GM12801 (cell line): Measurements from ENCODE around the gene CFAP141.

Experiments used
- TF ChIP-seq, protein P1 (sequence below): IDR thresholded peaks from one replicate; pipeline ENCODE4 v1.5.1; 2011; ENCODE audit warnings: control low read depth; ENCODE audit not compliant: insufficient read length; ENCODE audit errors: extremely low read depth

Gene CFAP141

DNA sequence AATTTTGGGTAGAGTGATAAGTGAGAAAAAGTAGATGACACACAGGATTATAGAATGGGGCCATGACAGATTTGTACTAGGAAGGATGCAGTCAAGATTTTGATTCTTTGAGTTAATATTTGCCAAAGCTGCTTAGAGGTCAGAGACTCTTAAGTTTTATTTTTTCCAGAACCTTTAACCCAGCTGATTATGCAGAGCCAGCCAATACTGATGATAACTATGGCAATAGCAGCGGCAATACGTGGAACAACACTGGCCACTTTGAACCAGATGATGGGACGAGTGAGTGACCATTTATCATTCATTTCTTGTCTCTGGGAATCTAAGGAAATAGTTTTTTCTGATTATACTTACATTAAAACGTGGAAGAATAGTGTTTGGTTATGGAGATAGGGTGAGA, 30.7 kb upstream of the CFAP141 start:
- TF ChIP-seq, protein P1, sequence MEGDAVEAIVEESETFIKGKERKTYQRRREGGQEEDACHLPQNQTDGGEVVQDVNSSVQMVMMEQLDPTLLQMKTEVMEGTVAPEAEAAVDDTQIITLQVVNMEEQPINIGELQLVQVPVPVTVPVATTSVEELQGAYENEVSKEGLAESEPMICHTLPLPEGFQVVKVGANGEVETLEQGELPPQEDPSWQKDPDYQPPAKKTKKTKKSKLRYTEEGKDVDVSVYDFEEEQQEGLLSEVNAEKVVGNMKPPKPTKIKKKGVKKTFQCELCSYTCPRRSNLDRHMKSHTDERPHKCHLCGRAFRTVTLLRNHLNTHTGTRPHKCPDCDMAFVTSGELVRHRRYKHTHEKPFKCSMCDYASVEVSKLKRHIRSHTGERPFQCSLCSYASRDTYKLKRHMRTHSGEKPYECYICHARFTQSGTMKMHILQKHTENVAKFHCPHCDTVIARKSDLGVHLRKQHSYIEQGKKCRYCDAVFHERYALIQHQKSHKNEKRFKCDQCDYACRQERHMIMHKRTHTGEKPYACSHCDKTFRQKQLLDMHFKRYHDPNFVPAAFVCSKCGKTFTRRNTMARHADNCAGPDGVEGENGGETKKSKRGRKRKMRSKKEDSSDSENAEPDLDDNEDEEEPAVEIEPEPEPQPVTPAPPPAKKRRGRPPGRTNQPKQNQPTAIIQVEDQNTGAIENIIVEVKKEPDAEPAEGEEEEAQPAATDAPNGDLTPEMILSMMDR: no peak

DNA sequence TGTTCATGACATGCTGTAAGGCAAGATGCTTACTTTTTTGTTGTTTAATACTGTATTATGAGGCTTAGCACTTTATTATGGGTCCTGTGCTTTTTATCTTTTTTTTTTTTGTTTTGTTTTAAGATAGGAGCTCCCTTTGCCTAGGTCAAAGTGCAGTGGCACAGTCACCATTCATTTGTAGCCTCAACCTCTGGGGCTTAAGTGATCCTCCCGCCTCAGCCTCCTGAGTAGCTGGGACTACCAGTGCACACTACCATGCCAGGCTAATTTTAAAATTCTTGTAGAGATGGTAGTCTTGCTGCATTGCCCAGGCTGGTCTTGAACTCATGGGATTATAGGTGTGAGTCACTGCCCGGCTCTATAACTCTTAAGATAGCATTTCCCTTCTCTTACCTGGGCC, 19.2 kb upstream of the CFAP141 start:
- TF ChIP-seq, protein P1: no peak

GRCh38 chr1:154223621-154224020, 17.5 kb upstream of the CFAP141 start:
- TF ChIP-seq, protein P1: no peak

DNA sequence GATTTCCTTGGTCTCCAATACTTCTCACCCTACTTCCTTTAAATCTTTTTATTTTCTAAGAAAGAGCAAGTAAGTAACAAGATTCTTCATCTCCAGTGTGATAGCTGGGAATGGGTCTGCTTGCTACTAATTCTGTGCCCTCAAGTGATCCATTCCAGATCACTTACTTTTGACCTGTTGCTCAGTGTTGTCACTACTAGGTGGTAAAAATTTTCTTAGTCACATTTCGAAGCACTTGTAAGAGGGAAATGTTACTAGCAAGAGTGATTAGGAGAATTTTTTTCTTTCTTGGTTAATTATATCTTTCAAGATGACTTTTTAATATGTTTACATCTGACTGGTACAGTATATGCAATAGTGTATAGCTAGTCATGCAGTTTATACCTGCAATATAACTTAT, 16.8 kb upstream of the CFAP141 start:
- TF ChIP-seq, protein P1: no peak

- TF ChIP-seq, protein P1: no peak
These were observed 16.4 kb upstream of the CFAP141 start for GRCh38 chr1:154222518-154222917.

DNA sequence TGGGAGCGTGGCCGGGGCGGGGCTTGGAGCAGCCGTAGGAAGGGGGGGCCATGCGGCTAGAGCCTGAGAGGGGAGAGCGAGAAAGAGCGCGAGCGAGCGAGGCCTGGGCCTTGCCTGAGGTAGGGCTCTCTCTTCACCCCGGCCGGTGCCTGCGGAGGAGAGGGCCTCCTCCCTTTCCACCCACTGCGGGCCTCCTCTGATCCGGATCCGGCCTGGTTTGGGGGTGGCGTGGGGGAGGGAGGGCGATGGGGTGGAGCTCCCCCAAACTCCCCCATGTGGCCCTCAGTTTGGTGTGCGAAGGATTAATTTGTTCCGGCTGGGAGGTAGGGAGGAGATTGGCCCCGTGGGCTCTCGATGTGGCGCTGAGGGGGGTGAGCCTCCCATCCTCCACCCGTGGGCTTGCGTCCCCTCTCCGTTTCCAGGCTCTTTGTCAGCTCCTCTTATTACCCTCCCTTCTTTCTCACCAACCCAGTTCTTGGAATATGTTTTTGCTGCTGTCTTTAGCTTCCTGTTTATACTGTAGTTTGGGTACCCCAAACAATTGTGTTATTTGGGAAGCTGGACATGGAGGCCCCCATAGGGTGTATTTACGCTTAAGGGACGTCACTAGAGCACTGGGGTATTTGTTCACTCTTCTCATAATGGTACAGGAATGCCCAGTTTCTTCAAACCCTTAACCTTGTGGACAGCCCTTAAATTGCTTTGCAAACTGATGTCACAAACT, 15.3 kb upstream of the CFAP141 start:
- TF ChIP-seq, protein P1: no peak

DNA sequence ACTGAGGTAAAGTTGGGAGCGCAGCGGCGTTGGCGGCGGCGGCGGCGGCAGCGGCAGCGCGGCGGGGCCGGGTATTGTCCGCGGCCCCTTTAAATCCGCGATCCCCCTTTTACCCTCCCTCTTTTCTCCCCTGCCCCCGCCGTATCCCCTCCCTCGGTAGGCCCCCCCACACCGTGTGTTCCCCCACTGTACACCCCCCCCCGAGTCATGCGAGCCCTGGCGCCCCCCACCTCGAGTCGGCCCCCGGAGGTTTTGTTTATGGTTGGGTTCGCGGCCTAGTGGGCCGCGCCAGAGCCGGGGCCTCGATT, 14.8 kb upstream of the CFAP141 start:
- TF ChIP-seq, protein P1: no peak
